ENCODE results near the gene LIMA1.
"Not testable (repeated sequence)": the region's sequence is repeated elsewhere in the genome, so short reads cannot be mapped to it uniquely, and the experiment has no call there.

The LIMA1 gene

DNA sequence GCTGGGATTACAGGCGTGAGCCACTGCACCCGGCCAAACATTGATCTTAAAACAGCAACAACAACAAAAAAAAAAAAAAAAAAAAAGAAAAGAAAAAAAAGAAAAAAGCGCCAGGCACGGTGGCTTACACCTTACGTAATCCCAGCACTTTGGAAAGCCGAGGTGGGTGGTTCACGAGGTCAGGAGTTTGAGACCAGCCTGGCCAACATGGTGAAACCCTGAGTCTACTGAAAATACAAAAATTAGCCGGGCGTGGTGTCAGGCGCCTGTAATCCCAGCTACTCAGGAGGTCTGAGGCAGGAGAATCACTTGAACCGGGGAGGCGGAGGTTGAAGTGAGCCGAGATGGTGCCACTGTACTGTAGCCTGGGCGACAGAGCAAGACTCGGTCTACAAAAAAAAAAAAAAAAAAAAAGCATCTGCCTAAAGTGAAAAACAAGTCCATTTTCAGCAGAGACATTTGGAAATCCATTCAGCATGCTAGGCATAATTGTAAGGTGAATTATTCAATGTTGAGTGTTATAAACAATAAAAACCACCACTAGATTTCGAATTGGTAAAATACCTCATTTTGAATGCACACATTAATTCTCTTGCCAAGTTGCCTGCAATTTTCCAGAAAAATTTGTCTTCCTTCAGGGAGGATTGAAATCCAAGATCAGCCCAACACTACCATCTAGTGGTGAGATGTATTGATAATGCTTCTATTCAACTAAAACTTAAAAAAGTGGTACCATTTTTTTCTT lies 108.2 kb downstream of the LIMA1 start:
- in situ Hi-C loops (cut with HindIII; ENCODE audit: low pct_ligation_motif_present, low pct_unique_long_range_greater_than_20kb, low sequenced_read_pairs) = no loop called here
- peak; percentile 88 for DNase-seq

DNA sequence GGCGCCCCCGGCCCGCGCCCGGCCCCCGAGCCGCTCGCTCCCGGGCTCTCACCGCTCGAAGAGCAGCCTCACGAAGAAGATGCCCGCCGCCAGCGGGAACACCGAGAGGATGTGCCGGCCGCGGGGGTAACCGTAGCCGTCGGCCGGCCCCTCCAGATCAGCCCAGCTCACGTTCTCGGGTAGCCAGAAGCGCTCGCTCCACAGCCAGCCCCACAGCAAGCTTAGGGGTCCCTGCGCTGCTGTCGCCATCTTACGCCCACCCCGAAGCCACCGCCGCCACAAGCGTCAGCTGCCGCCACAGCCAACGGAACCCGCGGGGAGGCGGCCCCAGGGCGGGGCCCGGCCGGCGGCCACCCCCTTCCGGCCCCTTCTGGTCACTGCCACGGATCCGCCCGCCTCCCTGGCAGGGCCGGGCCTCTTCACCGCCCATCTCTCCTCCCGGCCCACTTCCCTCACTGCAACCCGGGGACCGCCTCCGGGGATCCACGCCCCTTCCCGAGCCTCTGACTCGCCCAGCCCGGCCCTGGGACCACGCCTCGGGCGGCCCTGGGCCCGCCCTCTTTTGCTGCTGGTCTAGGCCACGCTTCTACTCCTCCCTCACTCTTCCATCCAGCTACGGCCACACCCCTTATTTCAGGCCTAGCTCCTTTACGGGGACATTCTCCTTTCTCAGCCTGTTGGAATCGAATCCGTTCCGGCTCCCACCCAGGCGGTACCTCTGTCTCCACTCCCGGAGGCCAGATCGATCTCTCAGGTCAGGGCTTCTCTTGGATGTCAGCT lies 116.1 kb downstream of the LIMA1 start, which contains the start of gene CERS5:
Gene CERS5 (minus strand): TSS at position 321 of the 780 bp plus-strand sequence. CDS start 72 bp downstream, at position 249.
- in situ Hi-C loops (cut with HindIII; ENCODE audit: low pct_ligation_motif_present, low pct_unique_long_range_greater_than_20kb, low sequenced_read_pairs) = no loop called here

DNA sequence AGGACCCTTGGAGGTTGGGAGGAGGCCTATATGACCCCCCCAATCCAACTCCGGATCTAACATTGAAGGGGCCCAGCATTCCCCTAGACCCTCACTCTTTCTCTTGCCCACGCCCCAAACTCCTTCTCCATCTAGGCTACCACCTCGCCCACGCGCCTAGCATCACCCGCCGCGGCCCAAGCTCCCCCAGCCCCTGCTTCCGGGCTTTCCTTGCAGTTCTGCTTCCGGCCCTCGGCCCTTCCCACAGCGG lies 116.6 kb downstream of the LIMA1 start:
- no peak for DNase-seq
- in situ Hi-C loops (cut with HindIII; ENCODE audit: low pct_ligation_motif_present, low pct_unique_long_range_greater_than_20kb, low sequenced_read_pairs) = no loop called here

More for the DNA sequence above, 116.1 kb downstream of the LIMA1 start, which contains the start of gene CERS5:
- peak; percentile 100 for DNase-seq

DNA sequence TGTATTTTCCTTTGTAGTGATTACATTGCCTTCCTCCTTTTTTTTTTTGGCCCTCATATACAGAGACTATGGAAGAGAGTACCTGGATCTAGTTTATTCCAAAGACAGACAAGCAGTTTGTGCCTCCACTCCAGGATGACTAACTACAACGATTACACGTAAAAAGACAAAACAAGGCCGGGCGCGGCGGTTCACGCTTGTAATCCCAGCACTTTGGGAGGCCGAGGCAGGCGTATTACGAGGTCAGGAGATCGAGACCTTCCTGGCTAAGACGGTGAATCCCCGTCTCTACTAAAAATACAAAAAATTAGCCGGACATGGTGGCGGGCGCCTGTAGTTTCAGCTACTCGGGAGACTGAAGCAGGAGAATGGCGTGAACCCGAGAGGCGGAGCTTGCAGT lies 118.4 kb downstream of the LIMA1 start:
- DNase-seq = no peak
- in situ Hi-C loops (cut with HindIII; ENCODE audit: low pct_ligation_motif_present, low pct_unique_long_range_greater_than_20kb, low sequenced_read_pairs) = no loop called here

DNA sequence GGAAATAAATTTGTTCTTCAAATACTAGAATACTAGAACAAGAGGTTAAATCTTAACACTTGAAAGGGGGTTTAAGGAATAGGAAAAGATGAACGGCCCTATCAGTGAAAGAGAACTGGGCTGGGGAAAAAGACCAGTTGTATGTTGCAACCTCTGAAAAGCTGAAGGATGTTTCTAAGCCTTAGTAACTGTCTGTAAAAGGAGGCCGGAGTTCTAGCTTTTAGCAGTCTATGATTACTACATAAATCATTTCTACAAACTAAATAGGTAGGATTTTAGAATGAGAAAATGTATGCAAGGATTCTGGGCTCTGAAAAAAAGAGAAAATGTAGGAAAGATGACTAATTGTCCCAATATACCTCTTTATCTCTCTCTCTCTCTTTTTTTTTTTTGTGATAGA lies 121.1 kb downstream of the LIMA1 start:
- no peak for DNase-seq
- in situ Hi-C loops (cut with HindIII; ENCODE audit: low pct_ligation_motif_present, low pct_unique_long_range_greater_than_20kb, low sequenced_read_pairs) = no loop called here

DNA sequence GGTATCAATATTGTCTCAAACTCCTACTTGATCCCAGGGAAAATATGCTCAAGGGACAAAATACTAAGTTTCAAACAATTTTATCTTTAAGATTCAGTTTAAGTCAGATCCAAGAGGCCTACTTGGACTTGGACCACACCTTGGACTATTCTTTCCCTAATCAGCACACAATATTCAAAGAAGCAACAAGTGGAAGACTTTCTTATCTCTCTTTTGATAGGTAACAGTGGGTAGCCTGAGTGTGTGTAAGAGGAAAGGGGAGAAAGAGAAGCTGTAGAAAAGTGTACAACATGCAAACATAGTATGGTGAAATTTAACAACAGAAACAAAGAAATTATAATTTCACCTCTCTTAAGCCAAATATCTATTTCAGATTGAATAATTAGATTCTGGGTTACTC lies 122.7 kb downstream of the LIMA1 start:
- DNase-seq = no peak
- in situ Hi-C loops (cut with HindIII; ENCODE audit: low pct_ligation_motif_present, low pct_unique_long_range_greater_than_20kb, low sequenced_read_pairs) = no loop called here

DNA sequence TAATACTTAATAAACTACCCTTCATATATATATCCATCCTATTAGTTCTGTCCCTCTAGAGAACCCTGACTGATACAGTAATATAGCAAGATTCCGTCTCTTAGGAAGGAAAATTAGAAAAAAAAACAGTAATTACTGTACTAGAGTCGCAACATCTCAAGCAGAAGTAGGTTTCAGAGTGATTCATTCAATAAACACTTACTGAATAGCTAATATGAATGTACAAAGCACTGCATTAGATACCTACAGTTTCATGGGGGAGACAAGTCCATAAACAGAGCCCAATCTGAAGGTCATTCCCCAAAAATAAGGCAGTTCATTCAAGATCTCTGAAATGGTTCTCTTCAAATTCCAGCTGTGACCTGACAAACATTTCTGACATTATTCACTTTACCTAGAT lies 126.1 kb downstream of the LIMA1 start:
- in situ Hi-C loops (cut with HindIII; ENCODE audit: low pct_ligation_motif_present, low pct_unique_long_range_greater_than_20kb, low sequenced_read_pairs) = no loop called here
- DNase-seq = no peak

DNA sequence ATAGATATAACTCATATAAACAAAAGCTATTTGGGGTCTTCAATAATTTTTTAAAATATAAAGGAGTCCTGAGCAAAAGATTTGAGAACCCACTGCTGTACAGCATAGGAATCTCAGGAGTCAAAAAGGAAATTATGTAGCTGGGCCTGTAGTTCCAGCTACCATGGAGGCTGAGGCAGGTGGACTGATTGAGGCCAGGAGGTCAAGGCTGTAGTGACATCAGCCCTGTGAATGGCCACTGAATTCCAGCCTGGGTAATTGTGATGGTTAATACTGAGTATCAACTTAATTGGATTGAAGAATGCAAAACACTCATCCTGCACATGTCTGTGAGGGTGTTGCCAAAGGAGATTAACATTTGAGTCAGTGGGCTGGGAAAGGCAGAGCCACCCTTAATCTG lies 126.7 kb downstream of the LIMA1 start:
- DNase-seq = no peak
- in situ Hi-C loops (cut with HindIII; ENCODE audit: low pct_ligation_motif_present, low pct_unique_long_range_greater_than_20kb, low sequenced_read_pairs) = no loop called here

DNA sequence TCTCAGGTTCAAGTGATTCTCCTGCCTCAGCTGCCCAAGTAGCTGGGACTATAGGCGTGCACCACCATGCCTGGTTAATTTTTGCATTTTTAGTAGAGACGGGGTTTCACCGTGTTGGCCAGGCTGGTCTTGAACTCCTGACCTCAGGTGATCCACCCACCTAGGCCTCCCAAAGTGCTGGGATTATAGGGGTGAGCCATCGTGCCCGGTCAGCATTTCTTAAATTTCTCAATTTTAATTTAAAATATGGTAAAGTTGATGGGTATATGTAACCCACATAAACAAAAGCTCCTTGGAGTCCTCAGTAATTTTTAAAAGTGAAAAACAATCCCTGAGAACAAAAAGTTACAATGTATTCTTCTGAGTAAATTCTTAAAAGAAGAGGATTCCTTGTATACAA lies 128.4 kb downstream of the LIMA1 start:
- DNase-seq; in situ Hi-C loops (cut with HindIII; ENCODE audit: low pct_ligation_motif_present, low pct_unique_long_range_greater_than_20kb, low sequenced_read_pairs): not testable (repeated sequence)

DNA sequence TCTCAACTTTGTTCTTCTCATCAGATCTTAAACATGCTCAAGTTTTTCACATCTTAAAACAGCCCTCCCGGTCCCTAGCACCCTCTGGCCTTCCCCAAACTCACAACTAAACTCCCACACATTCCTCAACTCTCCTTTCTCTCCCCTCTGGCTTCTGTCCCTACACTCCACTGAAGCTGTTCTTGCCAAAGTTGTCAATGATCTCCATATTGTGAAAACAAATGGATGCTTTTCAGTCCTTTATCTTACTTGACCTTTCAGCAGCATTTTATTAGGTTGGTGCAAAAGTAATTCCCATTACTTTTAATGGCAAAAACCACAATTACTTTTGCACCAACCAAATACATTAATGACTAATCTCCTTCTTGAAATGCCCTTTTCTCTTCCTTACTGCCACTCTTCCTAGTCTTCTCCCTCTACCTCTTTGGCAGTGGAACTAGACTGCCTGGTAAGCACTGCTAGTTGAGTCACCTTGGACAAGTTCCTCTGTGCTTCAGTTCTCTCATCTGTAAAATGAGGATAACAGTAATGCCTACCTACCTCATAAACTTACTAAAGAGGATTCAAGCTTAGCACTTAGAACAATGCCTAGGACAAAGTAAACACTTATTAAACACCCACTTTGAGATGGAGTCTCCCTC lies 132.2 kb downstream of the LIMA1 start:
- DNase-seq = no peak
- in situ Hi-C loops (cut with HindIII; ENCODE audit: low pct_ligation_motif_present, low pct_unique_long_range_greater_than_20kb, low sequenced_read_pairs) = no loop called here

DNA sequence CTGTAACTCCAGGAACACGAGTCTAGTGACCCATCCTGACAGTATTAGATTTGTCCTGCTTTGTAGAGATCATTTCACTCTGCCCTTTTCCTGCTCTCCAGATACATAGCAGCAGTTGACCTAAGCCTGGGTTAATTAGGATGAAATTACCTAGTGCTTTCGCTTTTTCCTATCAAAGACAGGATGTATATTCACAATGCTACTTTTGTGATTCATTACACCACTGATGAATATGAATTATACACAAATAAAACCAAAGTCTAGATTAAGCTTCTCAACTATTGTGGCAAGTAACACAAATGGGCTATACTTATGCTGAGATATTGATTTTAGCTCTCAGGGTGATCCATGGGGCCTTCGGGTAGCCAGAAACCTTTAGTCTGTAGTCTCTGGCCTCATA lies 134.0 kb downstream of the LIMA1 start:
- DNase-seq = no peak
- in situ Hi-C loops (cut with HindIII; ENCODE audit: low pct_ligation_motif_present, low pct_unique_long_range_greater_than_20kb, low sequenced_read_pairs) = no loop called here

DNA sequence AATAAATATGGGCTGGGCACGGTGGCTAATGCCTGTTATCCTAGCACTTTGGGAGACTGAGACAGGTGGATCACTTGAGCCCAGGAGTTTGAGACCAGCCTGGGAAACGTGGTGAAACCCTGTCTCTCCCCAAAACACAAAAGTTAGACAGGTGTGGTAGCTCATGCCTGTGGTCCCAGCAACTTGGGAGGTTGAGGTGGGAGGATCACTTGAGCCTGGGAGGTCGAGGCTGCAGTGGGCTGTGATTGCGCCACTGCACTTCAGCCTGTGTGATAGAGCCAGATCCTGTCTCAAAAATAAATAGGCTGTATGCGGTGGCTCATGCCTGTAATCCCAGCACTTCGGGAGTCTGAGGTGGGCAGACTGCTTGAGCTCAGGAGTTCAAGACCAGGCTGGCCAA lies 135.3 kb downstream of the LIMA1 start:
- in situ Hi-C loops (cut with HindIII; ENCODE audit: low pct_ligation_motif_present, low pct_unique_long_range_greater_than_20kb, low sequenced_read_pairs); DNase-seq: not testable (repeated sequence)

DNA sequence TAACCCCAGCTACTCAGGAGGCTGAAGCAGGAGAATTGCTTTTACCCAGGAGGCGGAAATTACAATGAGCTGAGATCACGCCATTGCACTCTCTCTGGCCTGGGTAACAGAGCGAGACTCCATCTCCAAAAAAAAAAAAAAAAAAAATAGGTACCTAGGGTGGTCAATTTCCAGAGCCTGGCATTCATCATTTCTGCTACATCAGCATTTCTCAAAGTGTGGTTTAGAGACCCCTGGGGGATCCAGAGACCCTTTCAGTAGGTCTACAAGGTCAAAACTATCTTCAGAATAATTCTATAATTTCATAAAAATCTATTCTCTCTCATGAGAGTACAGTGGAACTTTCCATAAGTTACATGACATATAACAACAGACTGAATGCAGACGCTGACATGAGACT lies 136.0 kb downstream of the LIMA1 start:
- in situ Hi-C loops (cut with HindIII; ENCODE audit: low pct_ligation_motif_present, low pct_unique_long_range_greater_than_20kb, low sequenced_read_pairs) = no loop called here
- no peak for DNase-seq

DNA sequence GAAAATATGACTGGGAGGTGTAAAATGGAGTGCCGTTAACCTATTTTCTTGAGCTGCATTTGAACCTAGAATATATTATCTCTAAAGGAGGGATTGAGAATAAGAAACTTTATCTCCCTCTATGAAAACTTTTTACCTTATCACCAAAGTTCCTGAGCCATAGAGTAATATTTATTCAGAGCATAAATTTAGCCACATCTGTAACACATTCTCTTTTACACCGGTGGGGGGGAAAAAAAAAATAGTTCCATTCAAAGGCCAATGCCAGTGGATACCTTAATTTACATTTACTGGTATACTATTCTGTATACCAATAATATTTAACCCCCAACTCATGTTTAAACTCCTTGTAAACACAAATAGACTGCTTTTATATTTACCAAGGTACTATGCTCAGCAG lies 137.9 kb downstream of the LIMA1 start:
- in situ Hi-C loops (cut with HindIII; ENCODE audit: low pct_ligation_motif_present, low pct_unique_long_range_greater_than_20kb, low sequenced_read_pairs) = no loop called here
- no peak for DNase-seq

DNA sequence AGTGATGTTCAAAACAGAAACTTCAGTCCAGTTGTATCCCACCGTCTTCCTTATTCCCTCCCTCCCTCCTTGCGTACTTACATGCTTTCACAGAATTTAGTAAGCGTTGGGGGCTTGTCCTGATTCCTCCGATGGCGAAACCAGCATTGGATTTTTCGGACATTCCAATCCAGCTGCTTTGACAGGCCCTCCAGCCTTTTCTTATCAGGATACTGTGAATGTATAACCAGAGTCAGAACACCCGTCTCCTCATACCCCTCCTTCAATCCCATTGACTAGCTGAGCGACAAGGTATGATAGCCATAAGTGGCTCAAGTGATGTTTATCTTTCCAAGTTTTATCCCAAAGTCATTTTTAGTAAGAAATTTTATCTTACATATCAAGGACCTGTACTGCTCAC lies 140.3 kb downstream of the LIMA1 start:
- in situ Hi-C loops (cut with HindIII; ENCODE audit: low pct_ligation_motif_present, low pct_unique_long_range_greater_than_20kb, low sequenced_read_pairs) = no loop called here
- DNase-seq = no peak

DNA sequence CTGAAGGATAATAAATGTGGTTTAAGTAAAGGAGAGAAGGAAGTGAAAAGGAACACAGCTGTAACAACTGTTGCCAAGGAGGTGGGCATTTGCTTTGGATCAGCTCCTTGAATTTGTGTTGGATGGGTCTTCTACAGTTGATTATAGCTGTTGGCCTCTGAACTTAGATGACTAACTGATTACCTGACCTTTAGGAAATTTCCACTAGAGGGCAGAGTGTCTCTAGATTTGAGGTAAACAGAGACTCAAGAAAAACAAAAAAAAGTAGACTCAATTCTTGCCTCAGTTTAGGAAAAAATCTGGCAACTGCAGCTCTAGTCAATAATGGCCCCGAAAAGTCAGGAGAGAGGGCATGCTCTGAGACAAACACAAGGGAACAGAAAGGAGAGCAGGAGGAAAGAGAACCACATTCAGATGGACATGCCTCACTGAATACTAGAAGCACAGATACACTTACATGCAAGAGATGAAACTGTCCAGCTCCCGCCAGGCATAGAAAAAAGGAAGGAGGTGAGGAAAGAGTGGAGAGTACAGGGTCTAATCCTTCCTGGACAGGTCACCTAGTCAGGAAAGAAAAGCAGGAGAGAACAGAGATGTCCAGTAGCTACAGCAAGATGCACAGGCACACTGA lies 150.7 kb downstream of the LIMA1 start:
- in situ Hi-C loops (cut with HindIII; ENCODE audit: low pct_ligation_motif_present, low pct_unique_long_range_greater_than_20kb, low sequenced_read_pairs) = no loop called here
- peak; percentile 52 for DNase-seq

DNA sequence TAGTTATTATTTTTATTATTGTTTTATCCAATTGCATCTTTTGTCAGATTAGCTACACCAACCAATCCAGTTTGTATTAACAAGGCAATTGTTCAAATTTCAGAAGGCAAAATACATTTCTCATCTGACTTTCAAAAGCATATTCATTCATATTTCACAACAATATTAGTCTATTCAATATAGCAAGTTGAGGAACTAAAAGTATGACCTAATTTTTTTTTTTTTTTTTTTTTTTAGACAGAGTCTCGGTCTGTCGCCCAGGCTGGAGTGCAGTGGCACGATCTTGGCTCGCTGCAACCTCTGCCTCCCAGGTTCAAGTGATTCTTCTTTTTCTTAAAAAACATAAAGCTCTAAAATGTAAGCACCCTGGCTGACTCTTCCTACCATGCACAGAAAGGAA lies 154.0 kb downstream of the LIMA1 start:
- in situ Hi-C loops (cut with HindIII; ENCODE audit: low pct_ligation_motif_present, low pct_unique_long_range_greater_than_20kb, low sequenced_read_pairs) = no loop called here
- DNase-seq = no peak

DNA sequence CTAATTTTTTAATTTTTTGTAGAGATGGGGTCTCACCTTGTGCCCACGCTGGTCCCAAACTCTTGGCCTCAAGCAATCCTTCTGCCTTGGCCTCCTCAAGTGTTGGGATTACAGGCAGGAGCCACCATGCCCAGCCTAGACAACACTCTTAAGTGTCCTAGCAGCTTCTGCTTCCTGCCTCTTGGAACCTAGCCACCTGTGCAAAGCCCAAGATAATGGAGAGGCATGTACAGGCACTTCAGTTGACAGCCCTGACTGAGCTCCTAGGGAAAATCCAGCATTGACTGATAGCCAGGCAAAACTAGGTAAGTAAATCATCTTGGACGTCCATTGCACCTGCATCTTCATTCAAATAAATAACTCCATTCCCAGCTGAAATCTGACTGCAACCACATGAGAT lies 155.8 kb downstream of the LIMA1 start:
- in situ Hi-C loops (cut with HindIII; ENCODE audit: low pct_ligation_motif_present, low pct_unique_long_range_greater_than_20kb, low sequenced_read_pairs) = no loop called here
- no peak for DNase-seq

All from ACHN (cell line).